DOHH2 (cell line): Measurements from ENCODE around the gene GRK6.

Source experiments
- H3F3A ChIP-seq: fragments of 200-600 bp; sonication (generic), shearing (Covaris generic); 2 replicates; pipeline ENCODE4 v1.6.0; 2016; ENCODE audit warnings: antibody characterized with exemption, mild to moderate bottlenecking; ENCODE audit not compliant: control insufficient read depth, insufficient read depth
- H3K27ac ChIP-seq: fragments of 200-600 bp; sonication (generic); 2 replicates; pipeline ENCODE4 v1.5.1; 2014; ENCODE audit warnings: low read depth, mild to moderate bottlenecking, low read length, moderate library complexity
- H3K27me3 ChIP-seq: fragments of 200-600 bp; sonication (generic); 2 replicates; pipeline ENCODE4 v1.6.1; 2014; ENCODE audit warnings: mild to moderate bottlenecking, low read length, mixed read lengths; ENCODE audit not compliant: control insufficient read depth
- H3K36me3 ChIP-seq: fragments of 200-600 bp; sonication (generic); 2 replicates; pipeline ENCODE4 v1.6.1; 2014; ENCODE audit warnings: mild to moderate bottlenecking, low read length, moderate library complexity, mixed read lengths; ENCODE audit not compliant: control insufficient read depth
- H3K4me1 ChIP-seq: fragments of 200-600 bp; sonication (generic); 2 replicates; pipeline ENCODE4 v1.6.1; 2014; ENCODE audit warnings: mild to moderate bottlenecking, low read length, mixed read lengths; ENCODE audit not compliant: control insufficient read depth
- H3K4me2 ChIP-seq: fragments of 200-600 bp; sonication (generic); 2 replicates; pipeline ENCODE4 v1.6.0; 2014; ENCODE audit warnings: mild to moderate bottlenecking, low read length, moderate library complexity
- H3K4me3 ChIP-seq: fragments of 200-600 bp; sonication (generic); 2 replicates; pipeline ENCODE4 v1.5.1; 2014; ENCODE audit warnings: mild to moderate bottlenecking, low read length, mixed read lengths
- H3K79me2 ChIP-seq: fragments of 200-600 bp; sonication (generic); 2 replicates; pipeline ENCODE4 v1.6.1; 2014; ENCODE audit warnings: mild to moderate bottlenecking, low read length, mixed read lengths; ENCODE audit not compliant: control insufficient read depth
- H3K9me2 ChIP-seq: fragments of 200-600 bp; sonication (generic); replicated peaks from 2 replicates; pipeline ENCODE4 v1.6.1; 2014; ENCODE audit warnings: mild to moderate bottlenecking, low read length, mixed read lengths; ENCODE audit not compliant: control insufficient read depth
- H3K9me3 ChIP-seq: fragments of 200-600 bp; sonication (generic); 2 replicates; pipeline ENCODE4 v1.6.1; 2014; ENCODE audit warnings: antibody characterized with exemption, low read length, mixed read lengths; ENCODE audit not compliant: control insufficient read depth, insufficient read depth
- H4K20me1 ChIP-seq: fragments of 200-600 bp; sonication (generic); 2 replicates; pipeline ENCODE4 v1.6.0; 2014; ENCODE audit warnings: low read depth, mild to moderate bottlenecking, antibody characterized with exemption, low read length, moderate library complexity; ENCODE audit not compliant: control insufficient read depth, insufficient read depth
- CTCF ChIP-seq: fragments of 200-600 bp; sonication (generic); IDR thresholded peaks from one replicate; pipeline ENCODE4 v1.5.1; 2014; ENCODE audit warnings: antibody characterized with exemption, mild to moderate bottlenecking, low read depth, low read length; ENCODE audit not compliant: poor library complexity, severe bottlenecking
- EZH2phosphoT487 ChIP-seq: fragments of 200-600 bp; sonication (generic); IDR thresholded peaks from 2 replicates; pipeline ENCODE4 v1.6.1; 2017; ENCODE audit warnings: borderline replicate concordance, mild to moderate bottlenecking, antibody characterized with exemption, low read length, moderate library complexity, mixed read lengths

The GRK6 gene

DNA sequence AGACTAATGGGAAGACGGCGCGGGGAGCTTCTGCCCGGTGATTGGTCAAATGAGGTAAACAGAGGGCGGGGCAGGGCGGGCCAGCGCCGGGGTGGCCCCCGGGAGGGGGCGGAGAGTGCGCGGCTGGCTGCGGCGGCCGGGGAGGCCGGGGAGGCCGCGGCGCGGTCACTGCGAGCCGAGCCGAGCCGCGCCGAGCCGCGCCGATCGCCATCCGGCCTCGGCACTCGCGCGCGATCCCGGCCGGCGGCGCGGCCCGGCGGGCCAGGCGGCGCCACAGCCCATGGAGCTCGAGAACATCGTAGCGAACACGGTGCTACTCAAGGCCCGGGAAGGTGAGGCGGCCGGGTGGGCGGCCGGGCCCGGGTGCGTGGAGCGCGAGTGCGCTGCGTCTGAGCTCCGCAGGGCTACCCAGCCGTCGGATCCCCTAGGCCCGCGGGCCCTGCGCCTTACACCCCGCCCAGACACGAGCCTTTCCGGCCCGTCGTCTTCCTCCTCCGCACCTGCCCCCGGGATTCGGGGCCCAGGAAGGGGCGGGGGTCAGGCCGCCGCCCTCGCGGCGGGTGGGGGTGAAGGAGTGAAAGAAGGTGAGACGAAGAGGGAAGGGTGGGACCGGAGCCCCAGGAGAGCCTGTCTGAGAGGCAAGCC lies at the start of gene GRK6:
Gene GRK6, plus strand, starts transcription at position 111 of the 645 bp plus-strand sequence. Its CDS starts 170 bp downstream, at position 281.
- peaks cover 51% of the 10 kb centered on the region for H3K4me1 ChIP-seq
- H3K79me2 ChIP-seq = peaks cover 40% of the 10 kb centered on the region

DNA sequence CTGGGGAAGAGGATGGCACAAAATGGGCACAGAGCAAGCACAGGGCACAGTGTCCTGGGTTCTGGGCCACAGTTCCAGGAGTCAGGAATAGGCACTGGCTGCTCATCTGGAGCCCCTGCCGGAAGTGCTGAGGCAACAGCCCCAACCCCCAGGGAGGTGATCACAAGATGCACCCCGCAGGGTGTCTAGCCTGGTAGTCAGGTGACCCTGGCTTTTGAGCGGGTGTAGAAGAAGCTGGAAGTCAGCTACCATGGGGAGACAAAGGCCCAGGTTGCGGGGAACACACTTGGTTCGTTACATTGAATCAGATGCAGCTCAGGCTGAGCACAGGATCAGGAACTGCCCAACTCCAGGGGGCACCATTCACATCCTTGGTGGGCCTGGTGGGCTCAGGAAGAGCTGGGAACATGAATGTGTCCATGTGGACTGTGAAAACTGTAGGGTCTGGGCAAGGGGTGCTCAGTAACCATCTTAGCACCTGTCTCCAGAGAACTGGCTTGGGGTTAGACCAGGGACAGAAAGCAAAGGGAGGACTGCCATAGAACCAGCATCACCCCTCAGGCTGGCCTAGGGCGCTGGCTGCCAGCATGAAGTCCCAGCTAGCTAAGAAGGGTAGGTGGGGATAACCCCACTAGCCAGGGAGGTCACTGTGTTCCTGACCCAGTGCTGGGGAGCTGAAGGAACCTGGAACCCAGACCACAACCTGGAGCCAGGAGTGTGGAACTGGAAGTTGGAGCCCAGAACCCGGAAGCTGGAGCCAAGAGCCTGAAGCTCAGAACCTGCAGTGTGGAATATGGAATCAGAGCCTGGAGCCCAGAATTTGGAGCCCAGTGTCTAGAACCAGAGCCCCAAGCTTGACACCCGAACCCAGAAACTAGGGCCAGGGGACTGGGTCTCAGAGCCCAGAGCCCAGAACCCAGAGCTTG lies 48.4 kb upstream of the GRK6 start:
- TF ChIP-seq CTCF (no peak), EZH2phosphoT487 (no peak)

More for the DNA sequence above, at the start of gene GRK6:
- peaks cover 23% of the 10 kb centered on the region for H3F3A ChIP-seq
- H3K36me3 ChIP-seq = peaks cover 33% of the 10 kb centered on the region
- no peak for TF ChIP-seq CTCF
- no peak for TF ChIP-seq EZH2phosphoT487
- no peaks in the 10 kb centered on the region for H3K9me2 ChIP-seq
- H3K4me2 ChIP-seq = peak within 1 kb of the TSS; percentile 90
- H3K9me3 ChIP-seq = no peaks in the 10 kb centered on the region
- peak within 1 kb of the TSS; percentile 87 for H3K4me3 ChIP-seq
- H4K20me1 ChIP-seq = no peaks in the 10 kb centered on the region
- H3K27me3 ChIP-seq = no peaks in the 10 kb centered on the region
- H3K27ac ChIP-seq = peak within 1 kb of the TSS; percentile 94

GRCh38 chr5:177378884-177379883 lies 47.3 kb upstream of the GRK6 start:
- H3K9me2 ChIP-seq = no peaks in the 10 kb centered on the region
- TF ChIP-seq EZH2phosphoT487 = no peak
- TF ChIP-seq CTCF = no peak
- no peaks in the 10 kb centered on the region for H3F3A ChIP-seq
- H3K4me3 ChIP-seq = no peak overlapping the region
- H3K36me3 ChIP-seq = no peaks in the 10 kb centered on the region
- H3K27ac ChIP-seq = no peak overlapping the region
- H3K9me3 ChIP-seq = no peaks in the 10 kb centered on the region
- H4K20me1 ChIP-seq = no peaks in the 10 kb centered on the region
- H3K4me1 ChIP-seq = no peaks in the 10 kb centered on the region
- no peaks in the 10 kb centered on the region for H3K79me2 ChIP-seq
- no peak overlapping the region for H3K4me2 ChIP-seq
- H3K27me3 ChIP-seq = peaks cover 18% of the 10 kb centered on the region; the same call in 1 of the 2 replicates

More for the DNA sequence above, 48.4 kb upstream of the GRK6 start:
- Histone ChIP-seq H4K20me1 (no peaks in the 10 kb centered on the region), H3F3A (no peaks in the 10 kb centered on the region), H3K27me3 (peaks cover 8% of the 10 kb centered on the region; the same call in 1 of the 2 replicates), H3K9me2 (no peaks in the 10 kb centered on the region), H3K4me3 (no peak overlapping the region), H3K9me3 (no peaks in the 10 kb centered on the region), H3K79me2 (no peaks in the 10 kb centered on the region), H3K4me2 (no peak overlapping the region), H3K27ac (no peak overlapping the region), H3K4me1 (no peaks in the 10 kb centered on the region; the same call in 1 of the 2 replicates), H3K36me3 (no peaks in the 10 kb centered on the region)
